AG10803 (cell line): ENCODE measurements around the gene L3MBTL4.
"Not testable (repeated sequence)": the region's sequence is repeated elsewhere in the genome, so short reads cannot be mapped to it uniquely, and the experiment has no call there.

Source experiments
- DNase-seq: peaks from one replicate; pipeline ENCODE4 v3.0.0; 2010; ENCODE audit warnings: low read depth
- H3K4me3 ChIP-seq: 2 replicates; pipeline ENCODE4 v1.5.1; 2011; ENCODE audit warnings: mild to moderate bottlenecking, low read length, control low read depth
- CTCF ChIP-seq: conservative IDR thresholded peaks from 2 replicates; pipeline ENCODE4 v1.5.1; 2011; ENCODE audit warnings: mild to moderate bottlenecking, low read length, control low read depth, inconsistent platforms

Gene L3MBTL4

DNA sequence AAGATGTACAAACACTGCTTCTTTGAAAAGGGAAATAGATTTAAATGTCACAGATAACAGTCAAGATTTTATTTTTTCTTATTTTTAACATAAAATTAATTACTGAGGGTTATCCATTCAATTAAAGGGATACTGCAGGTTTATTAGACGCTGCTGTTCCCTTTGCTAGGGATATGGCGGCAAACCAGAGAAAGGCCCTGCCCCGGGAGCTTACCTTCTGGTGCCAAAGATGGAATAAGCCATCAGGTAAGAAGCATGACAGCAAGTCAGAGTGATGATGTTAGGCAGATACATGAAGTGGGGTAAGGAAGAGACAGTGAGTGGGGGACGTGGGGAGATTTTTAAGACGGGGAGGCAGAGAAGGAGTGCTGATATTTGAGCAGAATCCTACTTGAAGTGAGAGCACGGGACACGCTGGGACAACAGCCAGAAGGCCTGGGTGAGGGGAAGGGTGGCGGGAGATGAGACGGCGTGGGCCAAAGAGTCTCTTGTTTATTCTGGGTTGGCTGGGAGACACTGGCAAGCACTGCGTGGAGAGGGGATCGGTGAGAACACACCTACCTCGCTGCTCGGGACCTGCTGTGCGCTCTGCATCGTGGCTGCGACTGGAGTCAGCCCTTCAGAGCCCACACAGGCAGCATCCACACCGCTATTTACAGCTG lies 268.9 kb downstream of the L3MBTL4 start:
- no peak for DNase-seq
- H3K4me3 ChIP-seq: no peak overlapping the region
- no peak for TF ChIP-seq CTCF

DNA sequence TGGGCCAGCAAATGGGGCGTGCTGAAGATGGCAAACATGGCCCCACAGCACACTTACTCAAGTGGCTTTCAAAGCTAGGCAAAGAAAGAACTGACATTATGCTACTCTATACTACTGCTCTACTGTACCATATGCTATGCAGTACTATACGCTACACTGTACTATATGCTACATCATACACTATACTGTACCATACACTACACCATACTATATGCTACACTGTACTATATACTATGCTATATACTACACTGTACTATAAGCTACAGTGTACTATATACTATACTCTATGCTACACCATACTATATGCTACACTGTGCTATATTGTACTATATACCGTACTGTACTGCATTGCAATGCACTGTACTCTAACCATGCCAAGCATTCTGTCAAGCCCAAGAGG lies 275.7 kb downstream of the L3MBTL4 start:
- no peak for TF ChIP-seq CTCF
- H3K4me3 ChIP-seq: no peak overlapping the region
- no peak for DNase-seq

DNA sequence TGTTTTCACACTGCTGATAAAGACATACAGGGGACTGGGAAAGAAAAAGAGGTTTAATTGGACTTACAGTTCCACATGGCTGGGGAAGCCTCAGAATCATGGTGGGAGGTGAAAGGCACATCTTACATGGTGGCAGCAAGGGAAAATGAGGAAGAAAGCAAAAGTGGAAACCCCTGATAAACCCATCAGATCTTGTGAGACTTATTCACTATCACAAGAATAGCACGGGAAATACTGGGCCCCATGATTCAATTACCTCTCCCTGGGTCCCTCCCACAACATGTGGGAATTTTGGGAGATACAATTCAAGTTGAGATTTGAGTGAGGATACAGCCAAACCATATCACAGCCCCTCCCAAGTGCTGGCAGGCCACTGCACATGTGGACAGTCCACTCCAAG lies 278.8 kb downstream of the L3MBTL4 start:
- DNase-seq, H3K4me3 ChIP-seq: not testable (repeated sequence)

DNA sequence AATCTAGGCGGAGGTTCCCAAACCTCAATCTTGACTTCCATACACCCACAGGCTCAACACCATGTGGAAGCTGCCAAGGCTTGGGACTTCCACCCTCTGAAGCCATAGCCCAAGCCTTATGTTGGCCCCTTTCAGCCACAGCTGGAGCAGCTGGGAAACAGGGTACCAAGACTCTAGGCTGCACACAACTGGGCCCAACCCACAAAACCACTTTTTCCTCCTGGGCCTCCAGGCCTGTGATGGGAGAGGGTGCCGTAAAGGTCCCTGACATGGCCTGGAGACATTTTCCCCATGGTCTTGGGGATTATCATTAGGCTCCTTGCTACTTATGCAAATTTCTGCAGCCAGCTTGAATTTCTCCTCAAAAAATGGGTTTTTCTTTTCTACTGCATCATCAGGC lies 279.7 kb downstream of the L3MBTL4 start:
- DNase-seq, H3K4me3 ChIP-seq: not testable (repeated sequence)

DNA sequence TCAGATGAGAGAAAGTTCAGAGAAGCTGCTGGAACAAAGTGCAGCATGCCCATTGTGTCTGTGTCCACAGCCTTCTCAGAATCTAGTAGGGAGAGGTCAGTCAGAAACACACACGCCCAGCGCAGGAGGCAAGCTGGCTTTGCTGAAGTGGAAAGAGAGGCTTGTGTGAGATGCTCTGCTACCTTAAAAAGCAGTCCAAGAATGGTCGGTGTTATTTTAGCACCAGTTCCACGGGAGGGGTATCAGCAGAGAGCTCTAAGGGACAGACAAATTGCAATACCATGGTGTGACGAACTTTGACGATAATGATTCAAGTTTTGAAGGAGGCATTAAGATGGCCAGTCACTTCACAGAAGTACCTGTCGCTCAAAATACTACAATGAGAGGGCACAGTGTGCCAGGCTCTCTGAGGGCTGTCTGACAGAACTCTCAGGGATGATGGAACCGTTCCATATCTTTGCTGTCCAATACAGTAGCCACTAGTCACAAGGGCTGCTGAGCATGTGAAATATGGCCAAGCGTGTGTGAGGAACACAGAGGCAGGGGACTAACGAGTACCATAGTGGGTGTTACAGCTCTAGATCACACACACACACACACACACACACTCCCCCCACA lies 281.9 kb downstream of the L3MBTL4 start:
- no peak for DNase-seq
- H3K4me3 ChIP-seq: no peak overlapping the region
- TF ChIP-seq CTCF: no peak

DNA sequence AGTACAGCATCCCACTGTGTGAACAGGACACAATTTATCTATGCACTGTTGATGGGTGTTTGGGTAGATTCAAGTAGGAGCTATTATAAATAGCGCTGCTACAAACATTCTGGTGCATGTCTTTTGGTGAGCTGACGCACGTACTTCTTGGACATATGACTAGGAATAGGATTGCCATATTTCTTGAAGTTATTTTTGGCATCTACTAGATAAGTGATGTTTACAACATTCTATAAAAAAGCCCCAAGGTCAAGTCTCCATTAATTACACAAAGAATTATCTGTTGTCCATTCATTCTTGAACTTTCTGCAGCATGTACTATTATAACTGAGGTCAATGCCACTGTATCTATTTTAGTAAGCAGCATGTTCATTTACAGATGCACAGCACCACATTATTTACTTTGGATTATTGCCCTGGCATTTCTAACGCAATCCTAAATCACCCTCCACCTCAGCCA lies 293.9 kb downstream of the L3MBTL4 start:
- TF ChIP-seq CTCF: no peak
- no peak for DNase-seq
- H3K4me3 ChIP-seq: no peak overlapping the region

- TF ChIP-seq CTCF: no peak
- no peak overlapping the region for H3K4me3 ChIP-seq
- DNase-seq: no peak
These were observed 294.9 kb downstream of the L3MBTL4 start for GRCh38 chr18:6119761-6120160.

DNA sequence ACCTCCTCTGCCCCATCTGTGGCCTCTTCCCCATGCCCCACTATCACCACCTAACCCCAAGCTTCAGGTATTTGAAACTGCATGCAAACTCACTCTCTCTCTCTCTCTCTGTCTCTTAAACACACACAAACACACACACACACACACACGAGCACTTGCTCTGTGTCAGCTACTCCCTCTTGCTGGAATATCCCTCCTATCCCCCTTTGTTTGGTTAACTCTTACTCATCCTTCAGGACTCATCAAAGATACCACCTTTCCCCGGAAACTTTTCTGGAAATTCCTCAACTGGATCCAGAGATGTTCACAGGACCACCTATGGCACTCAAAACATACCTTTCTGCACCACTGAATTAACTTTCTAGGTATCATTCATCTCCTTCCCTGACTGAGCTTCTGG lies 296.6 kb downstream of the L3MBTL4 start:
- DNase-seq: no peak
- no peak for TF ChIP-seq CTCF
- H3K4me3 ChIP-seq: no peak overlapping the region
